HUES64 (cell line): Measurements from ENCODE around the gene S100A16.

Experiments
- H3K27ac ChIP-seq: 2 replicates; pipeline ENCODE4 v1.7.0; 2013; ENCODE audit warnings: low read depth, low read length, inconsistent platforms
- H3K27me3 ChIP-seq: 2 replicates; pipeline ENCODE4 v1.6.1; 2013; ENCODE audit warnings: mild to moderate bottlenecking, low read length; ENCODE audit not compliant: insufficient read depth
- H3K36me3 ChIP-seq: 2 replicates; pipeline ENCODE4 v1.6.1; 2013; ENCODE audit warnings: mild to moderate bottlenecking, low read length; ENCODE audit not compliant: insufficient read depth
- H3K4me1 ChIP-seq: 2 replicates; pipeline ENCODE4 v1.6.1; 2013; ENCODE audit warnings: mild to moderate bottlenecking, low read length, moderate library complexity; ENCODE audit not compliant: insufficient read depth
- H3K4me3 ChIP-seq: 2 replicates; pipeline ENCODE4 v1.5.1; 2013; ENCODE audit warnings: mild to moderate bottlenecking, low read length, moderate library complexity
- H3K9ac ChIP-seq: 2 replicates; pipeline ENCODE4 v1.6.1; 2013; ENCODE audit warnings: mild to moderate bottlenecking, low read depth, low read length
- H3K9me3 ChIP-seq: 2 replicates; pipeline ENCODE4 v1.6.1; 2013; ENCODE audit warnings: low read depth, low read length; ENCODE audit not compliant: insufficient read depth
- WGBS: fragments of 150-250, 120-280 bp; methylation state at CpG from one replicate; pipeline ENCODE4 v1.1.7; 2013; ENCODE audit warnings: missing lambda C conversion rate; 5-methylcytosine and 5-hydroxymethylcytosine counted together

Gene S100A16

DNA sequence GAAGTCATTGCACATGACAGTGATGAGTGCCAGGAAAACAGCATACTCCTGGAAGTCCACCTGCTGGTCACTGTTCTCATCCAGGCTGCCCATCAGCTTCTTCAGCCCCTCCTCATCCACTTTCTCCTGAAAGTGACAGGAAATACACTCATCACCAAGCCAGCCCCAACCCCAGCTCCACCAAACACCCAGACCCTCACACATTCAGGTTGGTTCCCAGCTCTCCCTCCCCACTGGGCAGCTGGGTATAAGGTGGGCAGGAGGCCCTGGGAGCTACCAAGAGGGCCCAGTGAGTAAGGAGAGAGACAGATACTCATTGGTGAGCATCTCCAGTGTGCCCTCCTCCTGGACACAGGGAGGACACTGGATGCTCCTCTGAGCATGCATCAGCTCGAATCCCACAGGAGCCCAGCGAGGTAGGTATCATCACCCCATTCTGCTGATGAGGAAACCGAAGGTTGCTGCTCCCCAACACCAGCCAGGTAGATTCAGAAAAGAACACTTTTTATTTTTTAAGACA, 51.4 kb downstream of the S100A16 start:
- Histone ChIP-seq H3K4me3 (no peak overlapping the region), H3K27ac (no peak overlapping the region), H3K4me1 (peaks cover 13% of the 10 kb centered on the region), H3K27me3 (no peaks in the 10 kb centered on the region), H3K9ac (no peak overlapping the region), H3K36me3 (no peaks in the 10 kb centered on the region), H3K9me3 (no peaks in the 10 kb centered on the region)
- 95% methylated on average over 3 of the region's 3 CpGs for WGBS

- Histone ChIP-seq H3K9me3 (no peaks in the 10 kb centered on the region), H3K27me3 (no peaks in the 10 kb centered on the region), H3K4me1 (peaks cover 8% of the 10 kb centered on the region), H3K27ac (no peak overlapping the region), H3K9ac (no peak overlapping the region), H3K4me3 (no peak overlapping the region), H3K36me3 (no peaks in the 10 kb centered on the region)
- 92% methylated on average over 10 of the region's 10 CpGs for WGBS
Observed at GRCh38 chr1:153560771-153561465, 52.0 kb downstream of the S100A16 start.

GRCh38 chr1:153560241-153560640, 52.7 kb downstream of the S100A16 start:
- Histone ChIP-seq H3K9me3 (no peaks in the 10 kb centered on the region), H3K27me3 (no peaks in the 10 kb centered on the region), H3K9ac (no peak overlapping the region), H3K4me3 (no peak overlapping the region), H3K27ac (no peak overlapping the region), H3K36me3 (no peaks in the 10 kb centered on the region), H3K4me1 (peaks cover under 1% of the 10 kb centered on the region; the same call in 1 of the 2 replicates)
- WGBS = 100% methylated on average over 2 of the region's 2 CpGs

- H3K4me1 ChIP-seq = no peaks in the 10 kb centered on the region
- H3K27me3 ChIP-seq = no peaks in the 10 kb centered on the region
- no peak overlapping the region for H3K27ac ChIP-seq
- H3K4me3 ChIP-seq = no peak overlapping the region
- H3K9ac ChIP-seq = no peak overlapping the region
- 94% methylated on average over 2 of the region's 3 CpGs for WGBS
- no peaks in the 10 kb centered on the region for H3K36me3 ChIP-seq
- H3K9me3 ChIP-seq = no peaks in the 10 kb centered on the region
Observed at GRCh38 chr1:153557877-153558276, 55.1 kb downstream of the S100A16 start.
